HG03432 (cell line): Measurements from ENCODE around the gene MUSTN1.

ENCODE experiments used
- ATAC-seq: cut with Tn5 transposase; IDR thresholded peaks from one replicate; pipeline ENCODE4 v1.9.1; 2021; ENCODE audit warnings: mild to moderate bottlenecking, moderate library complexity; ENCODE audit not compliant: unreplicated experiment

Gene MUSTN1

GRCh38 chr3:52836471-52836845 is 1.6 kb upstream of the MUSTN1 start:
- no peak for ATAC-seq

GRCh38 chr3:52835766-52836470 is 1.1 kb upstream of the MUSTN1 start:
- no peak for ATAC-seq

DNA sequence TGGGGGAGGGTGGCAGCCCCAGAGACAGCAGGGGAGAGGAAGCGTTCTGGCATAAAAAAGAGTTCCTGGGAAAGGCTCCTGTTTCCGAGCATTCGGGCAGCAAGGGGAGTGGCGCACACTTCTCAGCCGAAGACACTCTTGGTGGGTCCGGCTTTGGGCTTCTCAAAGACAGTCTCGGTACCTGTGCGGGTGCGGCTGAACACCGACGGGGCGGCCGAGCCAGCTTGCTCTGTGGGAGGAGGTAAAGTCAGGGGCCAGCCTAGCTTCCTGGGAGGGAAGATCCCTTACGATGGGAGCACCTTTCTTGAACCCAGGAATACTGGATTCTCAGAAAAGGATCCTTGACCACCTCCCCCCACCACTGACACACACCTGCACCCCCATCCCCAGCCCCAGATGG is 1.6 kb downstream of the MUSTN1 start:
- ATAC-seq = no peak

GRCh38 chr3:52831500-52832301 is 3.1 kb downstream of the MUSTN1 start:
- ATAC-seq = no peak

- no peak for ATAC-seq
These were observed 4.1 kb downstream of the MUSTN1 start, which contains the start of gene ITIH4 for GRCh38 chr3:52830535-52831258. TSS of gene ITIH4 (minus strand) at chr3:52830672. CDS start at chr3:52830642, 30 bp downstream.

DNA sequence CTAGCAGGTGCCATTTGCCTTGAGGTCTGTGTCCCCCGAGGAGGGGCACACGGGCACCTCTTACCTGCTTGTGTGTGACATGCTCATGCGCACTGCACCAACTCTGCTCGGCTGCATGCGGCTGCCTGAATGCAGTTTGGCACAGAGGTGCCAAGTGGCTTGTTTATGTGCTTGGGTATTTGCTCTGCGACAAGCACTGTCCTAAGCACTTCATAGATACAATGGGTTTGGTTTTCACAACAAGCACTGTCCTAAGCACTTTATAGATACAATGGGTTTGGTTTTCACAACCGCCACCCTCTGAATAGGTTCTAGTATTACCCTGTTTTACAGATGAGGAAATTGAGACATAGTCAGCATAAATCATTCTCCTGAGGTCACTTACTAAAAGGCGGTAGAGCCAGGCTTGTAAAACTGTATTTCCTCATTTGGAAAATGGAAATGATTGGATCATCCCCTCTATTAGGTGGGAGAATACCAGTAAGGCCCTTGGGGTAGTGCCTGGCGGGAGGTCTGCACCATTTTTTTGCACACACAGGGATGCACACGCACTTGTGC is 4.8 kb downstream of the MUSTN1 start:
- no peak for ATAC-seq

DNA sequence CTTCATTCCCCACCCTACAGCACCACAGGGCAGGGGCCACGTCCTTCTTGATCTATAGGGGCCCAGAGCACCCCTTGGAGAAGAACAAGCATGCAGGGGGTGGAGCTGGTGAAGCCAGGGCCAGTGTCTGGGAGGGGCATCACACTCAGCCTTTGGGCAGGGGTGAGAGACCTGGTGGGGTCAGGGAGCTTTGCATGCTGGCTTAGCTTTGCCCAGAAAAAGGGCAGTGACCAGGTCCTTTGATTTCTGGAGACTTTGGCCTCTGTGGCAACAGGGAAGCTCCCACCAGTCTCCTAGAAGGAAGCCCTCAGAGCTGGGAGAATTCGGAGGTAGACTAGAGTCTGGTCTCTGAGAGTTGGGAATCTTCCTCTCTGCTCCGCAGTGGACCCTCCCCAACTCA is 5.3 kb downstream of the MUSTN1 start:
- no peak for ATAC-seq

GRCh38 chr3:52827866-52828376 is 6.9 kb downstream of the MUSTN1 start:
- no peak for ATAC-seq

DNA sequence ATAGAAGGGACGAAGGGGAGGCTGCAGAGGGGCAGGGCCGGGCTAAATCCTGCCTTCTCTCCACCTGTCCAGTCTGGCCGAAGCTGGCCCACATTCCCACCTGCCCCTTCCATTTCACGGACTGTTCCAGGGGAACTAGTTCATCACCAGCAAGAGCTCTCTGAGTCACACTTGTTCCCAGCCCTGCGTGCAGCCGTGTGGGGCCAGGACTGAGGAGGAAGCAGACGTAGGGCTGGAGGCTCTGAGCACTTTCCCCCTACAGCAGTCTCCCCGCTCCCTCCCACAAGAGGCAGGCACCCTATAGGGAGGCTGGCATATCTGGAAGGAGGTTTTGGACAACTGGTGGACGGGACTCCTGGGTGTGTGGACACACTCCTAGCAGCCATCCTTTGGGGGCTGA is 7.4 kb downstream of the MUSTN1 start:
- no peak for ATAC-seq

- ATAC-seq = no peak
These were observed 10.8 kb downstream of the MUSTN1 start for GRCh38 chr3:52824037-52824436.

GRCh38 chr3:52822363-52822762 is 12.5 kb downstream of the MUSTN1 start:
- ATAC-seq = no peak

DNA sequence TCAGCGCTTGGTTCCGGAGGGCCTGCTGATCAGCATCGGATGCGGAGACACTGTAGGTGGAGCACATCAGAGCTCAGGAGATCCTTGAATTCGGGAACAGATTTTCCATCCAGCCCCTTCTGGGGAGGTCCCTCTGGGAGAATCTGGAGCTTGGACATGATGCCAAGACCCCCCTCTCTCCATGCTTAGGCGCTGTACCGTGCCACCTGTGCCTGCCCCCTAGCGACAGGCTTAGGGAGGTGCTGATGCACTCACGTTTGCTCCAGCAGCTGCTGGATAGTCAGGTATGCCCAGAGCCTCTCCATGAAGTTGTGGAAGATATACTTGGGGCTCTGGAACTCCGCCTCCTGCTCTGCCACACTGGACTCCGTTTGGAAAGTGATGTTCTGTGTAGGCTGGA is 14.1 kb downstream of the MUSTN1 start:
- no peak for ATAC-seq

GRCh38 chr3:52819936-52820335 is 14.9 kb downstream of the MUSTN1 start:
- no peak for ATAC-seq

DNA sequence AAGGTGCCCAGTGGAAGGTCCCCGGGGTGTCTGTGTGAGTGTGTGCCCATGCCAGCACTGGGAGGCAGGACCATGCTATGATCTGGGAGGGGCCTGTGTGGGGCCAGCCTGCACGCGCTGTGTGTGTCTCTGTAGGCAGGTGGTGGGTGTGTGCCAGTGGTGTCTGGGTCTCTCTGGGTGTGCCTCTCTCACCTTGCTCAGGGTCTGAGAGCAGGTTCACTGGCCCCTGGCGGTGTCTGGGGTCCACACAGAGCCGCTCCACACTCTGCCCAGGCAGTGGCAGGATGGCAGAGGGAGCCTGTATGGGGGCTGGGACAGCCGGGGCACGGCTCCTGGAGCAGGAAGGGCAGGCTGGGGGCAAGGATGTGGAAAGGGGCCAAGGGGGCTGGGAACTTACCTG is 17.0 kb downstream of the MUSTN1 start:
- ATAC-seq = no peak

GRCh38 chr3:52817221-52817620 is 17.6 kb downstream of the MUSTN1 start:
- ATAC-seq = no peak

DNA sequence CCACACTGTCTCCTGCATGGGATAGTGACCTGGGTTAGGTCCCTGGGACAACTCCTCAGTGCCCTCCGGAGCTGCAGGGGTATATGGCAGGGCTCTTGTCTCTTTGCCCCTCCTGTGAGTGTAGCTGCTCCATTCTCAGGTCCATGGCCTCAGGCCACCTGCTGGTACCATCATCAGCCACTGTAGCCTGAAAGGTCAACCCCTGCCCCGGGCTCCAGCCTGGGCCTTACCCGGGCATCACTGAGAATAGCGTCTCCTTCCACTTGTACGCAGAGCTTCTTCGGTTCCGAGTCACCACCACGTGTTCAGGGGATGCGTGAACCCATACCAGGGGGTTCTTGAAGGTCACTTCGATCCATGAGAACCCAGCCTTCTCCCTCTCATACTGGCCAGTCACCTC is 18.2 kb downstream of the MUSTN1 start:
- ATAC-seq = no peak

DNA sequence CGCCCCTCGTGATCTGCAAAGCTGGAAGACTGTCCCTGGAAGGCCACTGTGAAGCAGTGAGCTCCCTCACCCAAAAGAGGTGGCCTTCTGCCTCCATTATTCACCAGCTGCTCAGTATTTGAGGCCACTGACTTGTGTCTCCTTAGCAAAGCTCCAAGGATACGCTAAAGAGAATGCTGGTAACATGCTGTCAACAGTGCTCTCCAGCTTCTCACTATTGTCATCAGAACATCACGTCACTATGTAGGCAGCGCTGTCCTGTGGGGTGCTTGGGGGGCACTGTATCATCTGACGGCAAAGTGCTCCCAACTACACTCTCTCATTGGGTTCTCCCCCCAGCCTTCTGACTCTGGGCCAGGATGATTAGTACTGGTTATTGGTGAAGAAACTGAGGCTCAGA is 18.6 kb downstream of the MUSTN1 start:
- no peak for ATAC-seq

DNA sequence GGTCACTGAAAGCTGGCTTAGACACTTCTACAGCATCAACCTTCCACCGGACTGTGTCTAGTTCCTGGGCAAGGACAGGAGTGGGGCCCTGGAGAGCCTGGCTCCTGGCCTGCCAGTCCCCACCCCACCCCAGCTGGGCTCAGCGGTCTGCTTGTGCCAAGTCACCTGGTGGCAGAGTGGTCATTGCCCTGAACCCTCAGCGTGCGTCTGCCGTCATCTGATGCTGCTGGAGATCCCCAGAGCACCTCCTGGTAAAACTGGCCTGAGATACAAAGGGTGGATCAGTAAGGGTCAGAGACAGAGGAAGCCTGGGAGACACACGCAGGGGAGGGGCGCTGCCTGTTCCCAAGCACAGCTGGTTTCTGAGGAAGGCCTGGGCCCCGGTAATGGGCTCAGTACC is 21.0 kb downstream of the MUSTN1 start:
- ATAC-seq = no peak

DNA sequence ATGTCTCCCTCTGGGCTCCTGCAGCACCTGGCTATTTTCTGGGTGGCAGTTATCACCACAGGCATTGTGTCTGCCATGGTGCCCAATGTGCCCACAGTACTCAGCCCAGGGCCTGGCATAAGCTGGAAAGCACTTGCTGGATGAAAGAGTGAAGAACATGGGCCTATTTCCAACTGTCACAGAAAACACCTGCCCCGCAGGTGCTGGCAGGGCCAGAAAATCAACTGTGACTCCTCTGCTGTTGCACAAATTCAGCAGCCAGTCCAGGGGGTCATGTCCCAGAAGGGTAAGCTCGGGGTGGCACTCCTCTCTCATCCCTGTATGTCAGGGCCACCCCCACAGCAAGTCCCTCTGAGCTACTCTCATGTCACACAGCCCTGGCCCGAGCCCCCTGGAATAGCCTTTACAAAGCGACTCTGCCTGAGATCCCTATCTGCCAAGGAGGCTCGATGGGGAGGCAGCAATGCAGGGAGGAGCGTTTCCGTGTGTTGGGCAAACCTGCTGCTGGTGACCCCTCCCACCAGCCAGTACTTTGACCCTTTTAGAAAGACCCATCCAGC is 23.3 kb downstream of the MUSTN1 start:
- ATAC-seq = no peak

- no peak for ATAC-seq
These were observed 23.9 kb downstream of the MUSTN1 start for GRCh38 chr3:52810923-52811322.
